Mesendoderm (in vitro differentiated cells): ENCODE data around the gene RNF31.
A peak's percentile ranks its signal among the peaks of the same experiment; 100 is the strongest.

Experiments
- DNase-seq: peaks from one replicate; pipeline ENCODE4 v3.0.0; 2013
- H2AK5ac ChIP-seq: 2 replicates; pipeline ENCODE4 v1.6.1; 2013; ENCODE audit warnings: low read length, inconsistent platforms
- H2BK120ac ChIP-seq: 2 replicates; pipeline ENCODE4 v1.6.1; 2013; ENCODE audit warnings: low read depth, mild to moderate bottlenecking, low read length, moderate library complexity, mixed read lengths
- H2BK15ac ChIP-seq: replicated peaks from 2 replicates; pipeline ENCODE4 v1.6.1; 2013; ENCODE audit warnings: low read depth, mild to moderate bottlenecking, moderate library complexity
- H2BK5ac ChIP-seq: 2 replicates; pipeline ENCODE4 v1.6.1; 2013; ENCODE audit warnings: low read length, inconsistent platforms
- H3K18ac ChIP-seq: 2 replicates; pipeline ENCODE4 v1.6.1; 2013; ENCODE audit warnings: mild to moderate bottlenecking, low read length, mixed read lengths
- H3K23ac ChIP-seq: one replicate; pipeline ENCODE4 v1.6.1; 2013; ENCODE audit warnings: low read length
- H3K27ac ChIP-seq: 2 replicates; pipeline ENCODE4 v1.5.1; 2013; ENCODE audit warnings: low read depth, mild to moderate bottlenecking, inconsistent platforms, low read length, moderate library complexity
- H3K27me3 ChIP-seq: 2 replicates; pipeline ENCODE4 v1.6.1; 2013; ENCODE audit warnings: low read length, control low read depth, mild to moderate bottlenecking, inconsistent platforms; ENCODE audit not compliant: insufficient read depth, poor library complexity
- H3K36me3 ChIP-seq: 2 replicates; pipeline ENCODE4 v1.6.1; 2013; ENCODE audit warnings: low read length, inconsistent platforms; ENCODE audit not compliant: control insufficient read depth, insufficient read depth
- H3K4ac ChIP-seq: one replicate; pipeline ENCODE4 v1.6.1; 2013; ENCODE audit warnings: low read depth, mild to moderate bottlenecking, low read length, moderate library complexity
- H3K4me1 ChIP-seq: 2 replicates; pipeline ENCODE4 v1.6.1; 2013; ENCODE audit warnings: low read depth, low read length, inconsistent platforms; ENCODE audit not compliant: control insufficient read depth
- H3K4me2 ChIP-seq: 2 replicates; pipeline ENCODE4 v1.6.1; 2013; ENCODE audit warnings: low read length
- H3K4me3 ChIP-seq: 2 replicates; pipeline ENCODE4 v1.5.1; 2013; ENCODE audit warnings: mild to moderate bottlenecking, low read length
- H3K56ac ChIP-seq: one replicate; pipeline ENCODE4 v1.6.1; 2013; ENCODE audit warnings: low read length
- H3K79me1 ChIP-seq: 2 replicates; pipeline ENCODE4 v1.6.1; 2013; ENCODE audit warnings: low read length, inconsistent platforms
- H3K79me2 ChIP-seq: 2 replicates; pipeline ENCODE4 v1.6.1; 2013; ENCODE audit warnings: mild to moderate bottlenecking, low read length; ENCODE audit not compliant: control insufficient read depth, insufficient read depth
- H3K9ac ChIP-seq: 2 replicates; pipeline ENCODE4 v1.6.1; 2013; ENCODE audit warnings: low read length, inconsistent platforms
- H4K5ac ChIP-seq: one replicate; pipeline ENCODE4 v1.6.1; 2013; ENCODE audit warnings: low read length
- H4K8ac ChIP-seq: one replicate; pipeline ENCODE4 v1.6.1; 2013; ENCODE audit warnings: low read depth, mild to moderate bottlenecking, control low read depth, low read length, moderate library complexity
- WGBS: extraction: QIAGEN DNeasy Blood & Tissue Kit; methylation state at CpG from one replicate; pipeline ENCODE4 v1.1.7; 2013; ENCODE audit warnings: low lambda C conversion rate, missing lambda C conversion rate; ENCODE audit not compliant: insufficient coverage; ENCODE audit errors: extremely low coverage; 5-methylcytosine and 5-hydroxymethylcytosine counted together

The RNF31 gene

DNA sequence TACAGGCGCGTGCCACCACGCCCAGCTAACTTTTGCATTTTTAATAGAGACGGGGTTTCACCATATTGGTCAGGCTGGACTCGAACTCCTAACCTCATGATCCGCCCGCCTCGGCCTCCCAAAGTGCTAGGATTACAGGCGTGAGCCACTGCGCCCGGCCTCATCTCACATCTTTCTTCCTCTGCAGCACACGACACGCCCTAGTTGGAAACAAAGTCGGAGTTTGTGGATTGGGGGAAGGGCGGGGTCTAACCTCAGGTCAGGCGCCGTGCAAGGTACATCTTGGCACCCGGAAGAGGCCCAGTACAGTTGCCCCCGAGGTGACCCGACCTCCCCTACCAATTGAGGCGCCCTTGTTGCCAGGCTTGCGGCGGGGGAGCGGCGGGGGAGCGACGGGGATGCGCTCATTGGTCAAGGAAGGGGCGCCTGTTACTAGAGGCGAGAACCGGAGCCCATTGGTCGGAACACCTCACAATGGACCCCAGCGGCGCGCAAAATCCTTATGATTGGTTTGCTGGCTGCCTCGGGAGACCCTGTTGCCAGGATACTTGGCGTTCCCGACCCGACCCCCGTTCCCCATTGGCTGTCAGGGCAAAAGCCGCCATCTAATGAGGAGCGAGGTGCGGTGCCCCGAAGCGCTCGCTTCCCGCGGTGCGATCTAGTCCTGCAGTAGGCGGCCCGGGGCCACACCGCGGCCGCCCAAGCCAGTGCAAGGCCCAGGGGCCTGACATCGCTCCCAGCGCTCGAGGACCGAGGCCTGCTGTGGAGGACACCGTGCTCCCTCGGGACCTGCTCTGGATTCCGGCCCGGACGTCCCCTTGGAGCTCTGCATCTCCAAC lies 24.3 kb downstream of the RNF31 start, which contains the start of gene REC8:
Gene REC8, plus strand, starts transcription at position 659 of the 839 bp plus-strand sequence. CDS start 473 bp downstream, outside the sequence.
- H3K4me3 ChIP-seq, result peak within 1 kb of the TSS; percentile 57
- peak; percentile 99 for DNase-seq

DNA sequence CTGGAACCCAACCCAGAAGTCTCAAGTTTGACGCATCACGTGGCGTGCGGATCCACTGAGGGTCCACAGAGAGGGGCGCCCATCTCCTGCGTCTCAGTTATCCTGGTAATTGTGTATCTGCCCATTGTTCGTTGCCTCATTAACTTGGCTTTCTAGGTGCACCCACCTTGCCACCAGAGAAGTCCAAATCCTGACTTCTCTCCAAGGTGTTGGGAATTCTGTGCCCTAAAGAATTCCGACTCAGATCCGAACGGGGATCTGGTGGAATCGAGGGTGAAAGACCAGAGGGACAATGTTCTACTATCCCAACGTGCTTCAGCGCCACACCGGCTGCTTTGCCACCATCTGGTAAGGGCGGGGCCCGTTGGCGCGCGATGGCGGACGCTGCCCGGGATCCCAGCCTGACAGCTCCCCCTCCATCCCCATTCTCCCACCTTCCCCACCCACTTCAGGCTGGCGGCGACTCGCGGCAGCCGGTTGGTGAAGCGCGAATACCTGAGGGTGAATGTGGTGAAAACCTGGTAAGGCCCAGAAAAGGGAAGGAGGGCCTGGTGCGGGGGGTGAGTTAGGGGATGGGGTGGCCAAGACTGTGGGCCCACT lies 25.1 kb downstream of the RNF31 start:
- Histone ChIP-seq H3K36me3 (no peaks in the 10 kb centered on the region), H4K8ac (no peak overlapping the region), H3K4me2 (peak overlapping the region; percentile 92), H3K27ac (no peak overlapping the region), H4K5ac (no peak overlapping the region), H3K23ac (no peak overlapping the region), H3K18ac (no peak overlapping the region), H2BK5ac (no peak overlapping the region), H3K79me1 (no peaks in the 10 kb centered on the region), H3K4ac (no peak overlapping the region), H3K79me2 (no peaks in the 10 kb centered on the region), H3K4me1 (peaks cover 3% of the 10 kb centered on the region), H2BK120ac (no peak overlapping the region), H2AK5ac (no peak overlapping the region), H3K27me3 (no peaks in the 10 kb centered on the region), H3K9ac (peak overlapping the region; percentile 75), H3K56ac (peak overlapping the region; percentile 85), H3K4me3 (peak overlapping the region; percentile 57), H2BK15ac (no peak overlapping the region)
- no peak for DNase-seq
- WGBS, result no CpG with 5 or more reads among the region's 30 CpGs

More for the DNA sequence above, 24.3 kb downstream of the RNF31 start, which contains the start of gene REC8:
- H3K36me3 ChIP-seq, result no peaks in the 10 kb centered on the region
- no peak within 1 kb of the TSS for H4K8ac ChIP-seq
- H3K4me2 ChIP-seq, result peak within 1 kb of the TSS; percentile 92
- no peak within 1 kb of the TSS for H3K23ac ChIP-seq
- no peaks in the 10 kb centered on the region for H3K79me1 ChIP-seq
- H2BK15ac ChIP-seq, result no peak within 1 kb of the TSS
- no peak within 1 kb of the TSS for H3K4ac ChIP-seq
- H3K4me1 ChIP-seq, result peaks cover 3% of the 10 kb centered on the region
- H3K56ac ChIP-seq, result peak within 1 kb of the TSS; percentile 85
- H3K27ac ChIP-seq, result no peak within 1 kb of the TSS
- H2BK5ac ChIP-seq, result no peak within 1 kb of the TSS
- no peak within 1 kb of the TSS for H2AK5ac ChIP-seq
- H3K27me3 ChIP-seq, result no peaks in the 10 kb centered on the region
- no peaks in the 10 kb centered on the region for H3K79me2 ChIP-seq
- H4K5ac ChIP-seq, result no peak within 1 kb of the TSS
- H3K9ac ChIP-seq, result peak within 1 kb of the TSS; percentile 75
- H3K18ac ChIP-seq, result no peak within 1 kb of the TSS
- no CpG with 5 or more reads among the region's 63 CpGs for WGBS
- H2BK120ac ChIP-seq, result no peak within 1 kb of the TSS

DNA sequence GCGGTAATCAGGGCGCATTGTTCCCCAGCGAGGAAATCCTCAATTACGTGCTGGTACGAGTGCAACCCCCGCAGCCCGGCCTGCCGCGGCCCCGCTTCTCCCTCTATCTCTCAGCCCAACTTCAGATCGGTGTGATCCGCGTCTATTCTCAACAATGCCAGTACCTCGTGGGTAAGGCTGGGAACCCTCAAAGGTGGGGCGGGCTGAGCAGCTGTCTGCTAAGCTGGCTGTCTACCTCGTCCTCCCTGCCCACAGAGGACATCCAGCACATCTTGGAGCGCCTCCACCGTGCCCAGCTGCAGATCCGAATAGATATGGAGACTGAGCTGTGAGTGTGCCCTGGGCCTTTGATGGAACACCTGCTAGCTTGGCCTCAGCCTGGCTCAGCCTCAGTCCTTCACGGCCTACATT lies 25.6 kb downstream of the RNF31 start:
- no peaks in the 10 kb centered on the region for H3K27me3 ChIP-seq
- WGBS, result no CpG with 5 or more reads among the region's 20 CpGs
- no peak overlapping the region for H3K23ac ChIP-seq
- no peaks in the 10 kb centered on the region for H3K79me1 ChIP-seq
- no peaks in the 10 kb centered on the region for H3K36me3 ChIP-seq
- no peak overlapping the region for H4K5ac ChIP-seq
- H4K8ac ChIP-seq, result no peak overlapping the region
- H3K9ac ChIP-seq, result no peak overlapping the region
- H2AK5ac ChIP-seq, result no peak overlapping the region
- peaks cover 3% of the 10 kb centered on the region for H3K4me1 ChIP-seq
- no peaks in the 10 kb centered on the region for H3K79me2 ChIP-seq
- H3K4me3 ChIP-seq, result no peak overlapping the region
- H3K4ac ChIP-seq, result no peak overlapping the region
- H2BK15ac ChIP-seq, result no peak overlapping the region
- no peak overlapping the region for H2BK120ac ChIP-seq
- no peak overlapping the region for H3K27ac ChIP-seq
- no peak overlapping the region for H2BK5ac ChIP-seq
- no peak for DNase-seq
- no peak overlapping the region for H3K18ac ChIP-seq
- no peak overlapping the region for H3K4me2 ChIP-seq
- peak overlapping the region; percentile 85 for H3K56ac ChIP-seq

DNA sequence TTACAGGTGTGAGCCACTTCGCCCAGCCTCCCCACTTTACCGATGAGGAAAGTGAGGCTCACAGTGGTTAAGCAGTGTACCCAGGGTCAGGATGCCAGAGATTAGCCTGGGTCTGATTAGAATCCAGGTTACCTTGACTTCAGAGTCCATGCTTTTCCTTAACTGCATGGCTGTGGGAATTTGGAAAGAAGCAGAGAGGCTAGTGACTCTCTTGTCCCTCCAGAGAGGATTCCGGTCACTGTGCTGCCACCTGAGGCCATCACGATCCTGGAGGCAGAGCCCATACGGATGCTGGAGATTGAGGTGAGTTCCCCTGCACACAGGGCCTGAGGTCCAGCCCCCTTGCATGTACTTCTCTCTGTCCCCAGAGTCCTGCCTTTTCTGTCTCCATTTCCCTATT lies 29.3 kb downstream of the RNF31 start:
- H3K27ac ChIP-seq, result no peak overlapping the region
- no CpG with 5 or more reads among the region's 5 CpGs for WGBS

DNA sequence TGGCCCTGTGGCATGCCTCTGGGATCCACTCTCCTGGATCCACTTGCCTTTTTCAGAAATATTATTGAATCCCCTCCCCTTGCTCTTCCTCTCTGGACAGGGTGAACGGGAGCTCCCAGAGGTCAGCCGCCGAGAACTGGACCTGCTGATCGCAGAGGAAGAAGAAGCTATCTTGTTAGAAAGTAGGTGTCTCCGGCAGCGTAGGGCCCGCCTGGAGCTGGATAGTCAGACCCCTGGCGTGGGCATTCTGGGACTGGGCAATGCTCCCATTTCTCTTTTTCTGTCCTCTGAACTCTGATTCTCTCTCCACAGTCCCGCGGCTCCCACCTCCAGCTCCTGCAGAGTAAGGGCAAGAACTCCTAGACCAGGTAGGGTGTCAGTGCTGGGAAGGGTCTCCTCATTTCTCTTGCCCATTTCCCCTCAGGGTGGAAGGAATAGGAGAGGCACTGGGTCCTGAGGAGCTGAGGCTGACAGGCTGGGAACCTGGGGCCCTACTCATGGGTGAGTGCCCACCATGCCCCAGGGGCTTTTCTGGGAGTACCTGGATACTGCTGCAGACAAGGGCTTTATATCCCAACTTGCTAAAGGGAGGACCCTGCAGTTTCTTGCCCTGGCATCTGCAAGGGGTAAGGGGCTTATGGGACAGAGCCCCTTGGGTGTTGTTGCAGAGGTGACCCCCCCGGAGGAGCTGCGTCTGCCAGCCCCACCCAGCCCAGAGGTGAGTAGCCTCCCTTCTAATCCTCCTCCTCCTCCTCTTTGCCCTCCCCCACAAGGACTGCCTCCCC lies 29.9 kb downstream of the RNF31 start:
- Histone ChIP-seq H4K5ac (no peak overlapping the region), H3K18ac (no peak overlapping the region), H3K79me2 (no peaks in the 10 kb centered on the region), H2BK15ac (no peak overlapping the region), H4K8ac (no peak overlapping the region), H2BK5ac (no peak overlapping the region), H2BK120ac (no peak overlapping the region), H3K23ac (no peak overlapping the region), H3K79me1 (no peaks in the 10 kb centered on the region), H3K27me3 (no peaks in the 10 kb centered on the region), H3K4me2 (no peak overlapping the region), H3K4me3 (no peak overlapping the region), H3K36me3 (peaks cover 8% of the 10 kb centered on the region), H3K4ac (no peak overlapping the region), H3K56ac (no peak overlapping the region), H3K4me1 (peaks cover 1% of the 10 kb centered on the region), H3K27ac (no peak overlapping the region), H3K9ac (no peak overlapping the region), H2AK5ac (no peak overlapping the region)
- DNase-seq, result no peak
- WGBS, result no CpG with 5 or more reads among the region's 12 CpGs

More for the DNA sequence above, 29.3 kb downstream of the RNF31 start:
- no peak overlapping the region for H2BK5ac ChIP-seq
- peaks cover 3% of the 10 kb centered on the region for H3K4me1 ChIP-seq
- no peaks in the 10 kb centered on the region for H3K27me3 ChIP-seq
- H3K9ac ChIP-seq, result no peak overlapping the region
- H2BK15ac ChIP-seq, result no peak overlapping the region
- H2AK5ac ChIP-seq, result no peak overlapping the region
- H3K36me3 ChIP-seq, result peaks cover 8% of the 10 kb centered on the region
- H4K5ac ChIP-seq, result no peak overlapping the region
- no peak overlapping the region for H3K23ac ChIP-seq
- no peak for DNase-seq
- no peak overlapping the region for H3K4ac ChIP-seq
- H3K18ac ChIP-seq, result no peak overlapping the region
- H3K4me3 ChIP-seq, result no peak overlapping the region
- no peaks in the 10 kb centered on the region for H3K79me1 ChIP-seq
- no peaks in the 10 kb centered on the region for H3K79me2 ChIP-seq
- no peak overlapping the region for H3K56ac ChIP-seq
- no peak overlapping the region for H4K8ac ChIP-seq
- H2BK120ac ChIP-seq, result no peak overlapping the region
- no peak overlapping the region for H3K4me2 ChIP-seq
